Measurements from ENCODE around the gene TRIM46. TPM values are rescaled to one million over a fixed set of nuclear protein-coding genes. Genes with fewer than 3 reads are reported as not detected.

TRIM46 gene
- total and polyA plus RNA-seq, 9 of the 15 experiments (the other 6 are each of a cell fraction or from before 2014, with no cell fraction given): 0.05 to 0.60 (median 0.16) TPM; not detected in 3

DNA sequence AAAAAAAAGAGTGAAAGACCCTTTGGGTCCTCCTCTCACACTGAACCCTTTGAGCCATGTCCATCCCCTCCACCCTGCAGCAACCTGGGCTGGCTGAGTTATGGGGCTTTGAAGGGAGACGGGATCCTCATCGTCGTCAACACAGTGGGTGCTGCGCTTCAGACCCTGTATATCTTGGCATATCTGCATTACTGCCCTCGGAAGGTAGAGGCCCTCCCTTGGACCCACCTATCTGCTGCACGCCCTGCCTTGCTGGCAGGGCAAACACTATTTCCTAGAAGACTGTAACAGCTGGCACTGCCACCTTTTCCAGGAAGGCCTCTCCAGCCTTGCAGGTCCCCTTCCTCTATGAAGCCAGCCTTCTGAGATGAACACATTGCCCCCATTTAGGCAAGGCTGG lies 36.9 kb upstream of the TRIM46 start (continued):
- TF ChIP-seq, protein P1, sequence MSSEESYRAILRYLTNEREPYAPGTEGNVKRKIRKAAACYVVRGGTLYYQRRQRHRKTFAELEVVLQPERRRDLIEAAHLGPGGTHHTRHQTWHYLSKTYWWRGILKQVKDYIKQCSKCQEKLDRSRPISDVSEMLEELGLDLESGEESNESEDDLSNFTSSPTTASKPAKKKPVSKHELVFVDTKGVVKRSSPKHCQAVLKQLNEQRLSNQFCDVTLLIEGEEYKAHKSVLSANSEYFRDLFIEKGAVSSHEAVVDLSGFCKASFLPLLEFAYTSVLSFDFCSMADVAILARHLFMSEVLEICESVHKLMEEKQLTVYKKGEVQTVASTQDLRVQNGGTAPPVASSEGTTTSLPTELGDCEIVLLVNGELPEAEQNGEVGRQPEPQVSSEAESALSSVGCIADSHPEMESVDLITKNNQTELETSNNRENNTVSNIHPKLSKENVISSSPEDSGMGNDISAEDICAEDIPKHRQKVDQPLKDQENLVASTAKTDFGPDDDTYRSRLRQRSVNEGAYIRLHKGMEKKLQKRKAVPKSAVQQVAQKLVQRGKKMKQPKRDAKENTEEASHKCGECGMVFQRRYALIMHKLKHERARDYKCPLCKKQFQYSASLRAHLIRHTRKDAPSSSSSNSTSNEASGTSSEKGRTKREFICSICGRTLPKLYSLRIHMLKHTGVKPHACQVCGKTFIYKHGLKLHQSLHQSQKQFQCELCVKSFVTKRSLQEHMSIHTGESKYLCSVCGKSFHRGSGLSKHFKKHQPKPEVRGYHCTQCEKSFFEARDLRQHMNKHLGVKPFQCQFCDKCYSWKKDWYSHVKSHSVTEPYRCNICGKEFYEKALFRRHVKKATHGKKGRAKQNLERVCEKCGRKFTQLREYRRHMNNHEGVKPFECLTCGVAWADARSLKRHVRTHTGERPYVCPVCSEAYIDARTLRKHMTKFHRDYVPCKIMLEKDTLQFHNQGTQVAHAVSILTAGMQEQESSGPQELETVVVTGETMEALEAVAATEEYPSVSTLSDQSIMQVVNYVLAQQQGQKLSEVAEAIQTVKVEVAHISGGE (CRISPR knock-in tag; IDR thresholded peaks at IDR 0.05): 0 out of 6 replicates have a peak, but pooled peaks of 1 of the 3 experiments have one; percentile 14
- no peak for TF ChIP-seq CEBPG (CRISPR knock-in tag; IDR thresholded peaks at IDR 0.05)
- TF ChIP-seq CEBPG (tag; conservative IDR thresholded peaks at IDR 0.05 in 1 of 2, IDR thresholded peaks at IDR 0.05 in 1 of 2): no peak
- TF ChIP-seq PML (IDR thresholded peaks at IDR 0.05; ENCODE audit: low read length): peak; percentile 3; the same call in 1 of the 2 replicates
- TF ChIP-seq, protein P2, sequence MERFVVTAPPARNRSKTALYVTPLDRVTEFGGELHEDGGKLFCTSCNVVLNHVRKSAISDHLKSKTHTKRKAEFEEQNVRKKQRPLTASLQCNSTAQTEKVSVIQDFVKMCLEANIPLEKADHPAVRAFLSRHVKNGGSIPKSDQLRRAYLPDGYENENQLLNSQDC (CRISPR knock-in tag; IDR thresholded peaks at IDR 0.05): 0 out of 2 replicates have a peak, but pooled peaks have one; percentile 49
- 0 out of 2 replicates have a peak, but pooled peaks have one; percentile 9 for TF ChIP-seq ZNF263 (CRISPR knock-in tag; IDR thresholded peaks at IDR 0.05; ENCODE audit: borderline replicate concordance)
- TF ChIP-seq, protein P3, sequence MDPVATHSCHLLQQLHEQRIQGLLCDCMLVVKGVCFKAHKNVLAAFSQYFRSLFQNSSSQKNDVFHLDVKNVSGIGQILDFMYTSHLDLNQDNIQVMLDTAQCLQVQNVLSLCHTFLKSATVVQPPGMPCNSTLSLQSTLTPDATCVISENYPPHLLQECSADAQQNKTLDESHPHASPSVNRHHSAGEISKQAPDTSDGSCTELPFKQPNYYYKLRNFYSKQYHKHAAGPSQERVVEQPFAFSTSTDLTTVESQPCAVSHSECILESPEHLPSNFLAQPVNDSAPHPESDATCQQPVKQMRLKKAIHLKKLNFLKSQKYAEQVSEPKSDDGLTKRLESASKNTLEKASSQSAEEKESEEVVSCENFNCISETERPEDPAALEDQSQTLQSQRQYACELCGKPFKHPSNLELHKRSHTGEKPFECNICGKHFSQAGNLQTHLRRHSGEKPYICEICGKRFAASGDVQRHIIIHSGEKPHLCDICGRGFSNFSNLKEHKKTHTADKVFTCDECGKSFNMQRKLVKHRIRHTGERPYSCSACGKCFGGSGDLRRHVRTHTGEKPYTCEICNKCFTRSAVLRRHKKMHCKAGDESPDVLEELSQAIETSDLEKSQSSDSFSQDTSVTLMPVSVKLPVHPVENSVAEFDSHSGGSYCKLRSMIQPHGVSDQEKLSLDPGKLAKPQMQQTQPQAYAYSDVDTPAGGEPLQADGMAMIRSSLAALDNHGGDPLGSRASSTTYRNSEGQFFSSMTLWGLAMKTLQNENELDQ (CRISPR knock-in tag; IDR thresholded peaks at IDR 0.05; ENCODE audit: borderline replicate concordance): no peak
